Progenitor cell of endocrine pancreas (in vitro differentiated cells): ENCODE data around the gene PSMC3. TPM values are rescaled to one million over a fixed set of nuclear protein-coding genes. Genes with fewer than 3 reads are reported as not detected.

Experiments used
- DNase-seq: peaks from one replicate; pipeline ENCODE4 v3.0.0; 2021; ENCODE audit warnings: low spot score; ENCODE audit not compliant: unreplicated experiment
- H3K27ac Mint-ChIP-seq: 2 replicates; pipeline ENCODE4 v1.8.0; 2021; ENCODE audit warnings: mild to moderate bottlenecking, moderate library complexity, mixed read lengths
- H3K27me3 Mint-ChIP-seq: 2 replicates; pipeline ENCODE4 v1.8.0; 2021; ENCODE audit warnings: mixed read lengths
- H3K36me3 Mint-ChIP-seq: 2 replicates; pipeline ENCODE4 v1.8.0; 2022; ENCODE audit warnings: mixed read lengths; ENCODE audit not compliant: insufficient read depth
- H3K4me1 Mint-ChIP-seq: 2 replicates; pipeline ENCODE4 v1.8.0; 2021; ENCODE audit warnings: low read depth, mixed read lengths
- H3K4me3 Mint-ChIP-seq: 2 replicates; pipeline ENCODE4 v1.8.0; 2021; ENCODE audit warnings: low read depth, mild to moderate bottlenecking, moderate library complexity, mixed read lengths
- H3K9me3 Mint-ChIP-seq: 2 replicates; pipeline ENCODE4 v1.8.0; 2021; ENCODE audit warnings: low read depth, mixed read lengths
- CTCF ChIP-seq: fragments of 200-600 bp; sonication (generic); IDR thresholded peaks from one replicate; pipeline ENCODE4 v1.5.0; 2021; ENCODE audit warnings: antibody characterized with exemption, mild to moderate bottlenecking; ENCODE audit not compliant: unreplicated experiment
- total RNA-seq: library from RNA; stranded (reverse); gene quantifications from 2 replicates; pipeline ENCODE4 v1.2.1, GENCODE V29; 2021

The PSMC3 gene
- total RNA-seq, 1 donor from 2014 or later = 103 TPM

- Mint-ChIP-seq H3K4me1 (no peaks in the 10 kb centered on the region), H3K27me3 (no peaks in the 10 kb centered on the region), H3K9me3 (no peaks in the 10 kb centered on the region), H3K4me3 (no peak overlapping the region), H3K27ac (no peak overlapping the region), H3K36me3 (no peaks in the 10 kb centered on the region)
- no peak for DNase-seq
- TF ChIP-seq CTCF = no peak
Measured at GRCh38 chr11:47376107-47376524, 50.1 kb downstream of the PSMC3 start.

- Mint-ChIP-seq H3K4me1 (no peaks in the 10 kb centered on the region), H3K27me3 (no peaks in the 10 kb centered on the region), H3K4me3 (no peak overlapping the region), H3K9me3 (no peaks in the 10 kb centered on the region), H3K36me3 (no peaks in the 10 kb centered on the region), H3K27ac (no peak overlapping the region)
- no peak for TF ChIP-seq CTCF
- DNase-seq = no peak
Measured at GRCh38 chr11:47375546-47376085, 50.6 kb downstream of the PSMC3 start.

- DNase-seq = no peak
- no peak for TF ChIP-seq CTCF
- no peaks in the 10 kb centered on the region for H3K9me3 Mint-ChIP-seq
- H3K4me3 Mint-ChIP-seq = no peak overlapping the region
- no peaks in the 10 kb centered on the region for H3K27me3 Mint-ChIP-seq
- H3K27ac Mint-ChIP-seq = no peak overlapping the region
- H3K36me3 Mint-ChIP-seq = no peaks in the 10 kb centered on the region
- no peaks in the 10 kb centered on the region for H3K4me1 Mint-ChIP-seq
Measured at GRCh38 chr11:47375020-47375419, 51.2 kb downstream of the PSMC3 start.

GRCh38 chr11:47374720-47375019, 51.6 kb downstream of the PSMC3 start:
- Mint-ChIP-seq H3K4me3 (no peak overlapping the region), H3K9me3 (no peaks in the 10 kb centered on the region), H3K36me3 (no peaks in the 10 kb centered on the region), H3K27me3 (peaks cover 2% of the 10 kb centered on the region), H3K27ac (no peak overlapping the region), H3K4me1 (no peaks in the 10 kb centered on the region)
- TF ChIP-seq CTCF = no peak
- no peak for DNase-seq

GRCh38 chr11:47373876-47374719, 52.1 kb downstream of the PSMC3 start:
- peak; percentile 79 for DNase-seq
- H3K4me3 Mint-ChIP-seq = no peak overlapping the region
- no peak overlapping the region for H3K27ac Mint-ChIP-seq
- H3K27me3 Mint-ChIP-seq = peaks cover 6% of the 10 kb centered on the region
- no peaks in the 10 kb centered on the region for H3K4me1 Mint-ChIP-seq
- no peaks in the 10 kb centered on the region for H3K36me3 Mint-ChIP-seq
- peak; percentile 99 for TF ChIP-seq CTCF
- H3K9me3 Mint-ChIP-seq = no peaks in the 10 kb centered on the region
